ENCODE data around the gene MAP1B. TPM values are rescaled to one million over a fixed set of nuclear protein-coding genes. Genes with fewer than 3 reads are reported as not detected.
A peak's percentile ranks its signal among the peaks of the same experiment; 100 is the strongest.

MAP1B gene
- total RNA-seq, 1 experiment from 2014 or later = 43.8 TPM

GRCh38 chr5:72137826-72138409, 30.6 kb downstream of the MAP1B start:
- no peak overlapping the region for H3K27ac Mint-ChIP-seq (ENCODE audit: low read depth, unreplicated experiment)
- ChIA-PET CTCF (interaction anchor here (0.9 kb wide), 1 partner anchor 168 kb away, joined by 3 read pairs; no protein-coding TSS in a partner anchor), POLR2A (no interaction called here)
- no peak for DNase-seq (ENCODE audit: unreplicated experiment)
- BruUV-seq (replicated peaks) = no TSS peak
- H3K4me3 Mint-ChIP-seq (ENCODE audit: unreplicated experiment) = no peak overlapping the region
- peaks cover 38% of the 10 kb centered on the region for H3K4me1 Mint-ChIP-seq (ENCODE audit: insufficient read depth, unreplicated experiment)
- TF ChIP-seq, protein P1, sequence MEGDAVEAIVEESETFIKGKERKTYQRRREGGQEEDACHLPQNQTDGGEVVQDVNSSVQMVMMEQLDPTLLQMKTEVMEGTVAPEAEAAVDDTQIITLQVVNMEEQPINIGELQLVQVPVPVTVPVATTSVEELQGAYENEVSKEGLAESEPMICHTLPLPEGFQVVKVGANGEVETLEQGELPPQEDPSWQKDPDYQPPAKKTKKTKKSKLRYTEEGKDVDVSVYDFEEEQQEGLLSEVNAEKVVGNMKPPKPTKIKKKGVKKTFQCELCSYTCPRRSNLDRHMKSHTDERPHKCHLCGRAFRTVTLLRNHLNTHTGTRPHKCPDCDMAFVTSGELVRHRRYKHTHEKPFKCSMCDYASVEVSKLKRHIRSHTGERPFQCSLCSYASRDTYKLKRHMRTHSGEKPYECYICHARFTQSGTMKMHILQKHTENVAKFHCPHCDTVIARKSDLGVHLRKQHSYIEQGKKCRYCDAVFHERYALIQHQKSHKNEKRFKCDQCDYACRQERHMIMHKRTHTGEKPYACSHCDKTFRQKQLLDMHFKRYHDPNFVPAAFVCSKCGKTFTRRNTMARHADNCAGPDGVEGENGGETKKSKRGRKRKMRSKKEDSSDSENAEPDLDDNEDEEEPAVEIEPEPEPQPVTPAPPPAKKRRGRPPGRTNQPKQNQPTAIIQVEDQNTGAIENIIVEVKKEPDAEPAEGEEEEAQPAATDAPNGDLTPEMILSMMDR (IDR thresholded peaks at IDR 0.05; ENCODE audit: unreplicated experiment) = peak; percentile 39
- H3K27me3 Mint-ChIP-seq (ENCODE audit: insufficient read depth, unreplicated experiment) = no peaks in the 10 kb centered on the region
- intact Hi-C loops (cut with micrococcal nuclease) = loop anchor here (1.0 to 5.0 kb wide), 4 partner anchors 107 to 361 kb away; no protein-coding TSS in a partner anchor
- no peaks in the 10 kb centered on the region for H3K9me3 Mint-ChIP-seq (ENCODE audit: unreplicated experiment)
- no peaks in the 10 kb centered on the region for H3K36me3 Mint-ChIP-seq (ENCODE audit: insufficient read depth, unreplicated experiment)

DNA sequence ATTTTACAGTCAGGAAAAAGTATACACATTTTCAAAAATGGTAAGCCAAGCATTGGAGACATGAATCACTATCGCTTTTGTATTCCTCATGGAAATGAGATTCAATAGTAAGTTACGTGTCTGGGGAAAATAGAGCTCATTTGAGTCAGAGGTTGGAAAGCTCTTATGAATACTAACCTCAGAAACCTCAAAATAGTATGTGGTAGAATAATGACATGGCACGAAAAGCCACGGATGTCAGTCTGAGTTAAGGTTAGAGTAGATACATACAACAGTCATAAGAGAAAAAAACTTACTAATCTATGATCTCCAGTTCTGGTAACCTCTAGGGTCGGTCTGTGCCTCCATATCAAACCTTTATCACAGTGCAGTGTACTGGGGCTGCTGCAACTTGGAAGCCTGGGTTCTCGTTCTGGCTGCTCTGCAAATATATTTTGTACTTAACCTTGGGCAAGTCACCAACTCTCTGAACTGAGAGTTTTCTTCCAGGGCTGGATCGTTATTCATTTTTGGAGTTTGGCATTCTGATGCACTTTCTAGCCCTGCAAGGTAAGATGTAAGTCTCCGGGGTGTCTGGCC, 31.8 kb downstream of the MAP1B start:
- Mint-ChIP-seq H3K9me3 (ENCODE audit: unreplicated experiment) (no peaks in the 10 kb centered on the region), H3K27me3 (ENCODE audit: insufficient read depth, unreplicated experiment) (no peaks in the 10 kb centered on the region), H3K4me3 (ENCODE audit: unreplicated experiment) (no peak overlapping the region), H3K4me1 (ENCODE audit: insufficient read depth, unreplicated experiment) (peaks cover 33% of the 10 kb centered on the region), H3K36me3 (ENCODE audit: insufficient read depth, unreplicated experiment) (no peaks in the 10 kb centered on the region), H3K27ac (ENCODE audit: low read depth, unreplicated experiment) (no peak overlapping the region)
- TF ChIP-seq, protein P1 (IDR thresholded peaks at IDR 0.05; ENCODE audit: unreplicated experiment) = no peak
- peak; percentile 51 for DNase-seq (ENCODE audit: unreplicated experiment)
- intact Hi-C loops (cut with micrococcal nuclease) = loop anchor here (1.0 to 5.0 kb wide), 4 partner anchors 106 to 362 kb away; no protein-coding TSS in a partner anchor
- no TSS peak for BruUV-seq (replicated peaks)
- ChIA-PET CTCF (no interaction called here), POLR2A (no interaction called here)

- Mint-ChIP-seq H3K9me3 (ENCODE audit: unreplicated experiment) (no peaks in the 10 kb centered on the region), H3K36me3 (ENCODE audit: insufficient read depth, unreplicated experiment) (no peaks in the 10 kb centered on the region), H3K27me3 (ENCODE audit: insufficient read depth, unreplicated experiment) (no peaks in the 10 kb centered on the region), H3K4me3 (ENCODE audit: unreplicated experiment) (no peak overlapping the region), H3K4me1 (ENCODE audit: insufficient read depth, unreplicated experiment) (peaks cover 30% of the 10 kb centered on the region), H3K27ac (ENCODE audit: low read depth, unreplicated experiment) (no peak overlapping the region)
- ChIA-PET POLR2A (interaction anchor here (0.7 kb wide), 1 partner anchor 167 kb away, joined by 4 read pairs; no protein-coding TSS in a partner anchor), CTCF (interaction anchor here (0.6 to 1.0 kb wide), 3 partner anchors 106 to 308 kb away, joined by 3 read pairs; no protein-coding TSS in a partner anchor)
- BruUV-seq (replicated peaks) = no TSS peak
- TF ChIP-seq, protein P1 (IDR thresholded peaks at IDR 0.05; ENCODE audit: unreplicated experiment) = no peak
- DNase-seq (ENCODE audit: unreplicated experiment) = no peak
- intact Hi-C loops (cut with micrococcal nuclease) = no loop called here
These were observed 33.4 kb downstream of the MAP1B start for GRCh38 chr5:72140711-72141110.

DNA sequence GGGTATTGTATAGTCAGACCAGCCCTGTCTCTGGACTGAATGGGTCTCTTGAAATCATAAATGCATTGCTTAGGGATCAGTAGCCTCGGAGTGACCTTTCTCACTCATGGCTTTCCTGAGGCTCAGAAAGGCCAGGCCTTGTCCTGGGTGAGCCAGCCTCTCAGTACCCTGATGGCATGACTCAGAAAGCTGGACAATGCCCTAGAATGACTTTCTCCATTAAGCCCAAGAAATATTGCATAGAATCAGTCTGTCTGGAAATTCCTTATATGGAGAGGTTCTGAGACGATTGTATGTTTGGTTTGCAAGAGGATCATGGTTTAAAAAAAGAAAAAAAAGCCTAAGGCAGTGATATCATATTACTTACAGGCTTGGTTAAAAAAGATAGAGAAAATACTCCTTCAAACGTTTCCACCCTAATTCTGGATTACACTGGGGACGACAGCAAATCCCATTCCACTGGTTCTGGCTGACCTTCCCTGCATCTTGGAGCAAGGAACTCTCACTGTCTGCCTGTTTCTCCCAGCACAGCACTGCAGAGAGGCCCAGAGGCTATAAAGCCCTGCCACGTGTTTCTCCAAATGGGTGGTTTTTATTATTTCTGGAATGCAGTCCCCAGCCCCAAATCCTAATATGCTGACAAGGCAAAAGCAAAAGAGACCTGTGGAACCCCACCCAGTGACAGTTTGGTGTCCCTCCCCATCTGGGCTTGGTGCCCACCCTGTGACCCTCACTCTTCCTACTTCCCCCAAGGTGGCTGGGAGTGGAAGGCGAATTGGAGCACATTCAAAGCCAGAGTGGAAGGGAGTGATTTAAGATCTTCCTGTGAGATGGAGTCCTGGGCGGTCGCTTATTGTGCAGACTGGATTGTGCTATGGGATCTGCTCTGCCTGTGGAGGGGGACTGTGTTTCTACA, 34.4 kb downstream of the MAP1B start:
- no TSS peak for BruUV-seq (replicated peaks)
- no peaks in the 10 kb centered on the region for H3K27me3 Mint-ChIP-seq (ENCODE audit: insufficient read depth, unreplicated experiment)
- H3K4me3 Mint-ChIP-seq (ENCODE audit: unreplicated experiment) = no peak overlapping the region
- ChIA-PET POLR2A (interaction anchor here (0.7 kb wide), 1 partner anchor 114 kb away, joined by 4 read pairs; no protein-coding TSS in a partner anchor), CTCF (interaction anchor here (0.9 to 1.0 kb wide), 2 partner anchors 138 to 309 kb away, joined by 3 read pairs; no protein-coding TSS in a partner anchor)
- TF ChIP-seq, protein P1 (IDR thresholded peaks at IDR 0.05; ENCODE audit: unreplicated experiment) = no peak
- H3K9me3 Mint-ChIP-seq (ENCODE audit: unreplicated experiment) = no peaks in the 10 kb centered on the region
- no peak overlapping the region for H3K27ac Mint-ChIP-seq (ENCODE audit: low read depth, unreplicated experiment)
- peak; percentile 77 for DNase-seq (ENCODE audit: unreplicated experiment)
- intact Hi-C loops (cut with micrococcal nuclease) = no loop called here
- peaks cover 25% of the 10 kb centered on the region for H3K4me1 Mint-ChIP-seq (ENCODE audit: insufficient read depth, unreplicated experiment)
- no peaks in the 10 kb centered on the region for H3K36me3 Mint-ChIP-seq (ENCODE audit: insufficient read depth, unreplicated experiment)

All from MCF 10A (cell line).